GM18861 (cell line): Measurements from ENCODE around the gene KIFC3.
"Not testable (repeated sequence)": the region's sequence is repeated elsewhere in the genome, so short reads cannot be mapped to it uniquely, and the experiment has no call there.

ENCODE experiments used
- ATAC-seq: cut with Tn5 transposase; IDR thresholded peaks from one replicate; pipeline ENCODE4 v1.9.1; 2021; ENCODE audit not compliant: unreplicated experiment

The KIFC3 gene

GRCh38 chr16:57805176-57805575 lies 2.9 kb upstream of the KIFC3 start:
- no peak for ATAC-seq

DNA sequence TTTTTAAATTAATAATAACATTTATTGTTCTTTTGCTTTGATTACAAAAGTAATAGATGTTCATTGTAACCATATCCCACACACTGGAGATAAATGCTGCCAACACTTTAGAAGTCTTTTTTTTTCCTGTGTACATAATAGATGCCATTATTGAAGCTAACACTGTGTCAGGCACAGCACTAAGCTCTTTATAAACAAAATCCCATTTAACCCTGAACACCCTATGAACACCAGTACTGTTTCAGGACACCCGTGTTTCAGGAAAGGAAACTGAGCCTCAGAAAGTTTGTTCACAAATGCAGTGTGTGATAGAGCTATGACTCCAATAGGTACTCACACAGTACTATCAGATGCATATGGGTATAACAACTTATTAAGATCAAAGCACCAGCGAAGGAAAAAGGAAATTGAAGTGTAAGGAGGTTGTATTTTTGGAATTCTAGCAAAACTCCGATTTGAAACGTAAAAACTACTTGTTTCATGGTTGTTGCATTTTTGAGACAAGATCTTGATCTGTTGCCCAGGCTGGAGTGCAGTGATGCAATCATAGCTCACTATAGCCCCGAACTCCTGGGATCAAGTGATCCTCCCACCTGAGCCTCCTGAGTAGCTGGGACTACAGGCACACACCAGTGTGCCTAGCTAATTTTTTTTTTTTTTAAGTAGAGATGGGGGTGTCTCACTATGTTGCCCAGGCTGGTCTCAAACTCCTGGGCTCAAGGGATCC lies 2.0 kb upstream of the KIFC3 start:
- no peak for ATAC-seq

DNA sequence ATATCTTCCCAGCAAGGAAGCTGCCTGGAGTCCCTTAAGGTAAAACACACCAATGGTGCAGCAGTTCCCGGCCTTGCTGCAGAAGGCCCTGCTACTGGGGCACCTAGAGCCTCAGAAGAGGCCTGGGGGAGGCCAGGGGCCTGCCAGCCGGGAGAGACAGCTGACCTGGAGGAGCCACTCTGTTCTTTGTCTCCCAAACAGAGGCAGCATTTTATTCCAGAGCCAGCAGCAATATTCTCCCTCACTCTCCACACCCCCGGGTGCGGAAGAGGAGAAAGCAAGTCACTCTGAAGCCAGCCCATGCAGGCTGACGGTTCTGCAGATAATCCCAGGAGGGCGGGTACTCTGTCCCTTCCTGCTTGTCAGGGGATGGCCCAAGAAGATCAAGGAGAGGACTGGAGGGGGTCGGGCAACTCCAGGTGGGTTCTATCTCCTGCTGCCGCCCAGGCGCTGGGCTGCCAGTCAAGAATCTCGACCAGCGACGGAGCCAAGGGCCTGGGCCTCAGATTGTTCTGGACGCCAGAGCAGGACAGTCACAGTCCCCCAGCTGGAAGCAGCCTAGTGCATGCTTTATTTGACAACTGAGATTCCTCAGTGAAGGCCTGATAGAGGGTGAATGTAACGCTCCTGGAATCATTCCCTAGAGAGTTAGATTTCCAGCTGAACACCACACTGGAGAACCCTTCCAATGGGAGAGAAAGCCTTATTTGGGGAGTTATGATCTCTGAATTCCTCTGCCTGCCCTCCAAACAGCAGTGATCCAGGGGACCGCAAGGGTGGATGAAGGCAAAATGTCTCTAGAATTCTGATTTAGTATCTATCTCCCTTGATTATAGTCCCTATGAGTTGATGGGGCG lies 1.1 kb upstream of the KIFC3 start:
- ATAC-seq = no peak

DNA sequence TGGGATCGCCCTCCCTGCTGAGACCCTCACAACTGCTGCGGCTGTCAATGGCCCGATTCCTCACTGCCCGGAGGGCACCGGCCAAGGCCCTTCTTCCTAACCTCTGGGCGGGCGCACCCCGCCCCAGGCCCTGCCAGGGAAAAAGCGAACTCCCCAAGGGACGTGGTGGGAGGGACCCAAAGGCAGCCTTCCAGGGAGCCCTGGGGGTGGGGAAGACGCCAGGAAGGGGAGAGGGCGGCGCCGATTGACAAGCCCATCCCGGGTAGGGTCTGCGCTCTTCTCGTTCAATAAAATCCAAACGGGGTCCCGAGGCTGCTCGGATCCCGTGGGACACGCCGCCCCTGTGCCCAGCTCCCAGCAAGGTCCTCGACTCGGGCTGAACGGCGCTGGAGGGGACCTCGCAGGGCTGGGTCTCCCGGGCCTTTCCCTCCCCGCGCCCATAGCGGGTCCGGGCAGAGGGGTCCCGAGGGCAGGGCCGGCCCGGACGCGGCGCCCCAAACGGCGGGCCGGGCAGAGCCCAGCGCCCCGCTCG lies 416 bp downstream of the KIFC3 start:
- ATAC-seq = no peak

DNA sequence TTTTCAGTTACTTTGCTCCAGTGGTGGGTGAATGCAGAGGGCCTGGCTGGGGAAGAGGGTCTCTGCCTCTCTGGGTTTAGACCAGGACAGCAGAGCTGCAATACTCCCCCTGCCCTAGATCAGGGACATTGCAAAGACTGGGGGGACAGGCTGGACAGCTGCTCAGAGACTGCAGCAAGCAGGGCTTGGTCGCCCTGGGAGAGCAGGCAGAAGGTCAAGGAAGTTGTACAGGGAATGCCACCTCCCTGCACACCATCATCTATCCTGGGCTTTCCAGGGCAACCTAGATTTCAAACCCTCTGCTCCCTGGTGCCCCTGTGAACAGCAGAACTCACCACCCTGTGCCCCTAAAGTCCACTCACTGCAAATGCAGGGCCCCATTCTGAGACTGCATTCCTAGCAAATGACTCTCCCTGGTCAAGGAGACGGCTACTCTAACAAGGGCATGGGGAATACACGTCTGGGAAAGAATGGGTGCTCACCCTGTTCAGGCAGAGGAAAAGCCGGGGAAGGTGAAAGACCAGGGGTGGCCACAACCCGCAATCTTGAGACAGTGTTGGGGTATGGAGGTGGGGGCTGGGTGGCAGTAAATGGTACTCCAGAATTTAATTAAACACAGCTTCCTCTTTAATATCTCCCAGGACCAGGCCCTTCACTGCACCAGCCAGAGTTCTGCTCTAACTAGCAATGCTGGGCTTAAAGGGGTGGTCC lies 1.0 kb downstream of the KIFC3 start:
- no peak for ATAC-seq

DNA sequence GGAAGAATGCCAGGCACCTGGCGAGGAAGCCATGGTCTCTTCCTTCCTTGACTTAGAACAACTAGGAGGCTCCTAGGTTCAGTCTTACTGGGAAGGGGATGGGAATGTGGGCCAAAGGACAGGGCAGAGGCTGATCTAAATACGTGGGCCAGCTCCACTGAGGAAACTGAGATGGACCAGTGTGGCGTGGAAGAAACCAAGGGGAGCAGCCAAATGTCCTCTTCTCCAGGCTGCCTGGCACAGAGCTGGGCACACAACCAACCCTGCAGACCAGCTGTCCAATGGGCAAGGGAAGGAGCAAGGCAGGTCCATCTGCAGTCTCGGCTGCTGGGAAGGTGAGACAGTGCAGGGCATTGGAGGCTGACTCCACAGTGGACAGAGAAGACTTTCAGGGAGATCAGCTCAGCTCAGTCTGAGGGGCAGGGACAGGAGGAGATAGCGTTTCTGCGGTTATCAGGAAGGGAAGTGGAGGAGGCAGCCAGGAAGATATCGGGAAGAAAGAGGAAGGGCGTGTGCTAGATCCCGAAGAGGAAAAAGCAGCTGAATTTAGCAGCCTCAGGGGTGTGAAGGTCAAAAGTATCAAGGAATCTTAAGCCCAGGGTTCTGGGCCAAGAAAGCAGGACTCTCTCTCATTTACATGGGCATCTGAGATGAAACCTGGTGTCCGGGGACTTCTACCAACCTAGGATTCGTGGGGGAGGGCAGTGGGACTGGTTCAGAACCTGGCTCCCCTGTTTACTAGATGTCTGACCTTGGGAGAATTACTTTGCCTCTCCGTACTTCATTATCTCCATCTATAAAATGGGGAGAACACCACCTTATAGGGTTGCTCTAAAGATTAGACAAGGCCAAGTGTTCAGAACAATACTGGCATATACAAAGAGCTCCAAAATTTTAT lies 1.8 kb downstream of the KIFC3 start:
- ATAC-seq = no peak

DNA sequence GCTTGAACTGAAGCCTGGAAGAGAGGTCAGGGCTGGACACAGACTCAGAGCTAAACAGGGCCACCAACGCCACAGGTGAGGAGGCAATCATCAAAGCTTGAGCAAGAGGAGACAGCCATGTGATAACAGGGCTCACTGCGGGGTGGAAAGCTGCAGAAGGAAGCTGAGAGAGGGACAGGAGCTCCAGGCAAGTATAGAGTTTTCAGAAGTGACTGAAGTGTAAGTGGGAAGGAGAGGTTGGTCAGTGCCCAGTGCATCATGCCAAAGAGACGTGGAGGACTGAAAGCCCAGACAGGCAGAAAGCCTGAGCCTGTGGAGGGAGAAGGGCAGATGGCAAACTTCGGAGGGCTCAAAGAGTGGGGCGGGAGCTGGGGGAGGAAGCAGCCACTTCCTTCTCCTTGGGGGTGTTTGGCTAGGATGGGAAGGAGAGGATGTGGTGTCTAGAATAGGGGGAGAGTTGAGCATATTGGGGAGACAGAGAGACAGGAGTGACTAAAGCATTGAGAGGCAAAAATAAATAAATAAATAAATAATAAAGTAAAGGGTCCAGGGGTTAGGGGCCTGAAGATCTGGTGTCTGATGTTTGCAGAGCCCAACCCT lies 2.6 kb downstream of the KIFC3 start:
- no peak for ATAC-seq

- ATAC-seq = no peak
These were observed 3.2 kb downstream of the KIFC3 start for GRCh38 chr16:57798953-57799599.

DNA sequence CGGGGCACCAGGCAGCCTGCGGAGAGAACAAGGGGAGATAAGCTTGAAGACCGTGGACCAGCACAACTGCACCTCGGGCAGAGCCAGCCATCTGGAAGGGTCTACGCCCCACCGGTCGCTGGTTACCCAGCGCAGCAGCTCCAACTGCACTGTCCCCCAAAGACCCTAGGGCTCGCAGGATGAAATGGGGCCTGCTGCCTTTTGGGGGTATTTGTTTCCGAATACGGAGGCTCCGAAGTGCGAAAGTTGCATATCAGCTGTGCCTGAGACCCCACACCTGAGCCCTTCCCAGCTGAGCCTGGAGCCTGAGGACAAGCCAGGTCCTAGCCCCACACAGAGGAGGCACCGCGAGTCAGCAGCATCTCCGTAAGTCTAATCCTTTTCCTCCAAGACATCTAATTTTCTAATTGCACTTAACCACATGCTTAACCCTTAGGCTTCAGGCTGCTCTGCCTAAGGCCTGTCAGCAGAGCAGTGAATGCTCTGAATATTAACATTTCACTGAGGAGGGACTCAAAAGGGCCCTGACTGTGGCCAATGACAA lies 4.0 kb downstream of the KIFC3 start:
- ATAC-seq = no peak

GRCh38 chr16:57797526-57798266 lies 4.6 kb downstream of the KIFC3 start:
- no peak for ATAC-seq

DNA sequence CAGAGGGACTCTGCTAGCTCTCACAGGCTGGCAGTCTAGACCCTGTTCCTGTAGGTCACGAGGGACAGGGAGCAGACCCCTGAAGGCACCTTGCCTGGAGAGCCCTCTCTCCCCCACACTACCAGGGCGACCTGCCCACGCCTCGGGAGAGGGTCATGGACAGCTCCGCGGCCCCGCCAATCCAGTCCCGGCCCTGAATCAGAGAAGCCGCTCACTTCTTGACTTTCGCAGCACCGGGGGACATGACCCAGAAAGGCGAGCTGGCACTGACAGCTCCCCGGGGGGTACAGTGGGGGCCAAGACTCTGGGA lies 5.1 kb downstream of the KIFC3 start:
- no peak for ATAC-seq

- not testable (repeated sequence) for ATAC-seq
These were observed 6.3 kb downstream of the KIFC3 start for GRCh38 chr16:57796014-57796413.

- ATAC-seq = no peak
These were observed 6.8 kb downstream of the KIFC3 start for GRCh38 chr16:57795431-57795878.

- ATAC-seq = no peak
These were observed 7.4 kb downstream of the KIFC3 start for GRCh38 chr16:57794849-57795430.

DNA sequence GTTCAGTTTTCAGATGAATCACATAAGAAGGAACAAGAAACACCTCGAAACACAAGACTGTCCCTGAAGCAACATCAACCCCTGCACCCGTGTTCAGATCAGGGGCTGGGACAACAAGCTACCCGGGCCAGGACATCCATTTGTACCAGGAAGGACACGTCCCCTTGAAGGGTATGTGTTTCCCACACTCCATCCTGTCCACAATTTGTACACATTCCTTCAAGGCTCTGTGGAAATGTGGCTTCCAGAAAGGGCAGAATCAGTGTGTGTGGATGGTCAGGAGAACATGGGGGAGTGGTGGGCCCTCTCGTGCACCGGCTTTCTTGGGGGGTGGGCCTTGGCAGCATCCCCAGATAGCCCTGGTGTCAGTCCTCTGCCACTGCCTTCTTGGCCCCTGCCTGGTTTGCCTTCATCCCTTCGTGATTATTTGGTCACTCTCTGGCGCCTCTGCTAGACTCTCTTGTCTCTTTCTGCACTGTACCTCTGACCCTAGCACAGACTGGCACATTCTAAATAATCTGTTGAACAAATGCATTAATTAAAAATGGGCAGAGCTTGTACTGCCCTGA lies 10.3 kb downstream of the KIFC3 start:
- ATAC-seq = no peak

- ATAC-seq = no peak
These were observed 10.9 kb downstream of the KIFC3 start for GRCh38 chr16:57791195-57791892.

DNA sequence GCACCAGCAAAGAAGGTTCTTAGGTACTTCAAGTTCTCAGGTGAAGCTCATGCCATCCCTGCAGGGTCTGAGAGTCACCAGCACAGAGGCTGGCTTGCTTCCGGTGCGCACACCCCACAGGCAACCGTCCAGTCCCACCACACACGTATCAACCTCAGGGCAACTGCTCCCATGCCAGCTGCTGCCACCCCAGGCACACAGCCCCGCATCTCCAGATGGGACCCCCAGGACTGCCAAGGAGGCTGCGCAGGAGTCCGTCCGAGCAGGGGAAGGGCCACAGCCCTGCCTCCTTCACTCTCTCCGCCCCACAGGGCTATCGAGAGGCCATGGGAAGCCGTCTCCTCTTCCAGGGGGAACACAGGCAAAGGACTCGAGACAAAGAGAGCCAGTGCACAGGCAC lies 13.3 kb downstream of the KIFC3 start:
- no peak for ATAC-seq
